Astrocyte (in vitro differentiated cells and primary cell): ENCODE measurements around the gene FKBP1A. TPM values are rescaled to one million over a fixed set of nuclear protein-coding genes. Genes with fewer than 3 reads are reported as not detected.
A peak's percentile ranks its signal among the peaks of the same experiment; 100 is the strongest.

ENCODE experiments used
- DNase-seq: peaks from one replicate; pipeline ENCODE4 v3.0.0-alpha.2; 2010; ENCODE audit warnings: low read depth
- FAIRE-seq: peaks from 2 replicates; lab custom pipeline; 2011; peaks lifted over from hg19 to GRCh38; lab: Jason Lieb, UNC
- H2AFZ ChIP-seq: 2 replicates; pipeline ENCODE4 v1.6.0; 2012; ENCODE audit warnings: low read depth, low read length, inconsistent platforms
- H3K27ac ChIP-seq: 2 replicates; pipeline ENCODE4 v1.5.1; 2011; ENCODE audit warnings: low read depth, low read length, inconsistent platforms
- H3K27me3 ChIP-seq: 2 replicates; pipeline ENCODE4 v1.6.0; 2011; ENCODE audit warnings: low read length, inconsistent platforms; ENCODE audit not compliant: insufficient read depth
- H3K36me3 ChIP-seq: 2 replicates; pipeline ENCODE4 v1.5.1; 2011; ENCODE audit warnings: low read length, inconsistent platforms; ENCODE audit not compliant: insufficient read depth
- H3K4me1 ChIP-seq: 2 replicates; pipeline ENCODE4 v1.5.1; 2011; ENCODE audit warnings: low read length, inconsistent platforms; ENCODE audit not compliant: insufficient read depth
- H3K4me2 ChIP-seq: 2 replicates; pipeline ENCODE4 v1.6.0; 2012; ENCODE audit warnings: low read length, inconsistent platforms
- H3K4me3 ChIP-seq: 2 replicates; pipeline ENCODE4 v1.5.1; 2011; ENCODE audit warnings: low read depth, mild to moderate bottlenecking, low read length, inconsistent platforms; ENCODE audit not compliant: insufficient read depth
- H3K79me2 ChIP-seq: 2 replicates; pipeline ENCODE4 v1.6.0; 2012; ENCODE audit warnings: mild to moderate bottlenecking, low read length, inconsistent platforms; ENCODE audit not compliant: insufficient read depth
- H3K9ac ChIP-seq: 2 replicates; pipeline ENCODE4 v1.6.0; 2012; ENCODE audit warnings: mild to moderate bottlenecking, low read length, inconsistent platforms
- H3K9me3 ChIP-seq: 2 replicates; pipeline ENCODE4 v1.5.1; 2012; ENCODE audit warnings: low read depth, mild to moderate bottlenecking, low read length, inconsistent platforms; ENCODE audit not compliant: insufficient read depth
- H4K20me1 ChIP-seq: 2 replicates; pipeline ENCODE4 v1.6.0; 2012; ENCODE audit warnings: low read length, inconsistent platforms; ENCODE audit not compliant: insufficient read depth
- H3K27ac Mint-ChIP-seq: one replicate; pipeline ENCODE4 v1.8.0; 2021; ENCODE audit warnings: mild to moderate bottlenecking, mixed read lengths; ENCODE audit not compliant: unreplicated experiment
- H3K27me3 Mint-ChIP-seq: one replicate; pipeline ENCODE4 v1.8.0; 2021; ENCODE audit warnings: low read depth, mixed read lengths; ENCODE audit not compliant: unreplicated experiment
- H3K36me3 Mint-ChIP-seq: one replicate; pipeline ENCODE4 v1.8.0; 2021; ENCODE audit warnings: low read depth, mixed read lengths; ENCODE audit not compliant: unreplicated experiment
- H3K4me1 Mint-ChIP-seq: one replicate; pipeline ENCODE4 v1.8.0; 2021; ENCODE audit warnings: low read depth, mixed read lengths; ENCODE audit not compliant: unreplicated experiment
- H3K4me3 Mint-ChIP-seq: one replicate; pipeline ENCODE4 v1.8.0; 2021; ENCODE audit warnings: mild to moderate bottlenecking, moderate library complexity, mixed read lengths; ENCODE audit not compliant: unreplicated experiment
- H3K9me3 Mint-ChIP-seq: one replicate; pipeline ENCODE4 v1.8.0; 2021; ENCODE audit warnings: mild to moderate bottlenecking, mixed read lengths; ENCODE audit not compliant: unreplicated experiment
- CTCF ChIP-seq: IDR thresholded peaks from 2 replicates; pipeline ENCODE4 v1.5.1; 2011; ENCODE audit warnings: low read depth, mild to moderate bottlenecking, inconsistent platforms, low read length, moderate library complexity; ENCODE audit not compliant: insufficient read depth
- EZH2 ChIP-seq: IDR thresholded peaks from 2 replicates; pipeline ENCODE4 v1.6.1; 2012; ENCODE audit warnings: mild to moderate bottlenecking, low read length, inconsistent platforms; ENCODE audit not compliant: insufficient read depth
- total RNA-seq: library from RNA; stranded (reverse); gene quantifications from 2 replicates; pipeline ENCODE4 v1.2.1, GENCODE V29; 2021

Gene FKBP1A
- total RNA-seq, 1 donor from 2014 or later = 379 TPM

GRCh38 chr20:1371830-1372539, 20.9 kb downstream of the FKBP1A start:
- FAIRE-seq (no peak), DNase-seq (no peak)
- peaks cover 83% of the 10 kb centered on the region for H4K20me1 ChIP-seq
- H3K27ac Mint-ChIP-seq = no peak overlapping the region
- H3K4me1 ChIP-seq = peaks cover 29% of the 10 kb centered on the region
- H3K27me3 ChIP-seq = no peaks in the 10 kb centered on the region
- H3K27me3 Mint-ChIP-seq = no peaks in the 10 kb centered on the region
- peaks cover 70% of the 10 kb centered on the region for H3K4me1 Mint-ChIP-seq
- no peak overlapping the region for H3K9ac ChIP-seq
- H3K36me3 Mint-ChIP-seq = peaks cover 19% of the 10 kb centered on the region
- H3K79me2 ChIP-seq = peaks cover 64% of the 10 kb centered on the region
- H3K9me3 Mint-ChIP-seq = no peaks in the 10 kb centered on the region
- H3K27ac ChIP-seq = no peak overlapping the region
- no peak overlapping the region for H3K4me3 ChIP-seq
- H3K36me3 ChIP-seq = peaks cover 40% of the 10 kb centered on the region
- TF ChIP-seq EZH2 (no peak), CTCF (no peak)
- H3K4me3 Mint-ChIP-seq = no peak overlapping the region
- no peaks in the 10 kb centered on the region for H3K9me3 ChIP-seq
- H3K4me2 ChIP-seq = no peak overlapping the region
- no peak overlapping the region for H2AFZ ChIP-seq

GRCh38 chr20:1371202-1371782, 21.6 kb downstream of the FKBP1A start:
- Histone ChIP-seq H3K36me3 (peaks cover 41% of the 10 kb centered on the region), H3K27ac (peak overlapping the region; percentile 4), H4K20me1 (peaks cover 76% of the 10 kb centered on the region), H3K79me2 (peaks cover 58% of the 10 kb centered on the region), H3K4me2 (no peak overlapping the region), H3K9ac (no peak overlapping the region), H3K27me3 (no peaks in the 10 kb centered on the region), H3K9me3 (no peaks in the 10 kb centered on the region), H3K4me3 (no peak overlapping the region), H2AFZ (no peak overlapping the region), H3K4me1 (peaks cover 29% of the 10 kb centered on the region)
- TF ChIP-seq EZH2 (no peak), CTCF (no peak)
- FAIRE-seq (no peak), DNase-seq (no peak)
- no peak overlapping the region for H3K27ac Mint-ChIP-seq
- H3K36me3 Mint-ChIP-seq = peaks cover 19% of the 10 kb centered on the region
- H3K4me3 Mint-ChIP-seq = peak overlapping the region; percentile 54
- no peaks in the 10 kb centered on the region for H3K9me3 Mint-ChIP-seq
- peaks cover 66% of the 10 kb centered on the region for H3K4me1 Mint-ChIP-seq
- H3K27me3 Mint-ChIP-seq = no peaks in the 10 kb centered on the region

GRCh38 chr20:1370548-1371110, 22.2 kb downstream of the FKBP1A start:
- Histone ChIP-seq H3K9ac (no peak overlapping the region), H4K20me1 (peaks cover 72% of the 10 kb centered on the region), H3K4me3 (no peak overlapping the region)

More at GRCh38 chr20:1370548-1371110, 22.2 kb downstream of the FKBP1A start:
- peak overlapping the region; percentile 58 for H3K27ac Mint-ChIP-seq
- no peak overlapping the region for H3K4me3 Mint-ChIP-seq
- DNase-seq (peak; percentile 48), FAIRE-seq (no peak)
- Histone ChIP-seq H3K4me2 (no peak overlapping the region), H3K36me3 (peaks cover 43% of the 10 kb centered on the region), H3K27me3 (no peaks in the 10 kb centered on the region), H3K4me1 (peaks cover 24% of the 10 kb centered on the region), H3K9me3 (no peaks in the 10 kb centered on the region), H3K27ac (peak overlapping the region; percentile 4), H2AFZ (no peak overlapping the region), H3K79me2 (peaks cover 51% of the 10 kb centered on the region)
- H3K9me3 Mint-ChIP-seq = no peaks in the 10 kb centered on the region
- TF ChIP-seq CTCF (no peak), EZH2 (no peak)
- H3K4me1 Mint-ChIP-seq = peaks cover 60% of the 10 kb centered on the region
- H3K36me3 Mint-ChIP-seq = peaks cover 19% of the 10 kb centered on the region
- no peaks in the 10 kb centered on the region for H3K27me3 Mint-ChIP-seq
